Nephron progenitor cell (in vitro differentiated cells): Measurements from ENCODE around the gene JMJD8.

Experiments
- DNase-seq: peaks from one replicate; pipeline ENCODE4 v3.0.0; 2021
- H3K27ac Mint-ChIP-seq: 2 replicates; pipeline ENCODE4 v1.8.0; 2021; ENCODE audit warnings: mild to moderate bottlenecking, moderate library complexity, mixed read lengths
- H3K27me3 Mint-ChIP-seq: 2 replicates; pipeline ENCODE4 v1.8.0; 2021; ENCODE audit warnings: mild to moderate bottlenecking, low read depth, mixed read lengths; ENCODE audit not compliant: poor library complexity
- H3K36me3 Mint-ChIP-seq: 2 replicates; pipeline ENCODE4 v1.8.0; 2021; ENCODE audit warnings: low read depth, mixed read lengths
- H3K4me1 Mint-ChIP-seq: 2 replicates; pipeline ENCODE4 v1.8.0; 2021; ENCODE audit warnings: mixed read lengths
- H3K4me3 Mint-ChIP-seq: 2 replicates; pipeline ENCODE4 v1.8.0; 2021; ENCODE audit warnings: mild to moderate bottlenecking, moderate library complexity, mixed read lengths
- H3K9me3 Mint-ChIP-seq: 2 replicates; pipeline ENCODE4 v1.8.0; 2021; ENCODE audit warnings: mild to moderate bottlenecking, moderate library complexity, mixed read lengths
- TF ChIP-seq, protein P1 (sequence below): fragments of 200-600 bp; sonication (generic); IDR thresholded peaks from 2 replicates; pipeline ENCODE4 v1.5.0; 2021; ENCODE audit warnings: antibody characterized with exemption

JMJD8 gene

DNA sequence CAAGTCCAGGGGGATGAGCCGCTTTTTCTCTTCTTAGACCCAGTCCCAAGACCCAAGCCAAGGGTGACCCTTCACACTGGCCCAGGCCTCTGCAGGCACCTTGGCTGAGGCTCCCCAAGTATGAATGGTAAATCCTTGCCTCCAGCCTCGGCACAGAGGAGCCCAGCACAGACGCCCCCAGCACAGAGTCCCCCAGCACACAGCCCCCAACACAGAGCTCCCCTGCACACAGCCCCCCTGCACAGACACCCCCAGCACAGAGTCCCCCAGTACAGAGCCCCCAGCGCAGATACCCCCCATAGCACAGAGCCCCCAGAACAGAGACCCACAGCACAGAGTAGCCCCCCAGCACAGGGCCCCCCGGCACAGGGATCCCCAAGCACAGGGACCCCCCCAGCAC lies 43.5 kb downstream of the JMJD8 start:
- Mint-ChIP-seq H3K27me3 (peaks cover 24% of the 10 kb centered on the region), H3K36me3 (peaks cover 6% of the 10 kb centered on the region), H3K4me3 (peak overlapping the region; percentile 78), H3K27ac (no peak overlapping the region), H3K4me1 (peaks cover 52% of the 10 kb centered on the region), H3K9me3 (no peaks in the 10 kb centered on the region)
- no peak for DNase-seq
- TF ChIP-seq, protein P1, sequence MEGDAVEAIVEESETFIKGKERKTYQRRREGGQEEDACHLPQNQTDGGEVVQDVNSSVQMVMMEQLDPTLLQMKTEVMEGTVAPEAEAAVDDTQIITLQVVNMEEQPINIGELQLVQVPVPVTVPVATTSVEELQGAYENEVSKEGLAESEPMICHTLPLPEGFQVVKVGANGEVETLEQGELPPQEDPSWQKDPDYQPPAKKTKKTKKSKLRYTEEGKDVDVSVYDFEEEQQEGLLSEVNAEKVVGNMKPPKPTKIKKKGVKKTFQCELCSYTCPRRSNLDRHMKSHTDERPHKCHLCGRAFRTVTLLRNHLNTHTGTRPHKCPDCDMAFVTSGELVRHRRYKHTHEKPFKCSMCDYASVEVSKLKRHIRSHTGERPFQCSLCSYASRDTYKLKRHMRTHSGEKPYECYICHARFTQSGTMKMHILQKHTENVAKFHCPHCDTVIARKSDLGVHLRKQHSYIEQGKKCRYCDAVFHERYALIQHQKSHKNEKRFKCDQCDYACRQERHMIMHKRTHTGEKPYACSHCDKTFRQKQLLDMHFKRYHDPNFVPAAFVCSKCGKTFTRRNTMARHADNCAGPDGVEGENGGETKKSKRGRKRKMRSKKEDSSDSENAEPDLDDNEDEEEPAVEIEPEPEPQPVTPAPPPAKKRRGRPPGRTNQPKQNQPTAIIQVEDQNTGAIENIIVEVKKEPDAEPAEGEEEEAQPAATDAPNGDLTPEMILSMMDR = no peak

DNA sequence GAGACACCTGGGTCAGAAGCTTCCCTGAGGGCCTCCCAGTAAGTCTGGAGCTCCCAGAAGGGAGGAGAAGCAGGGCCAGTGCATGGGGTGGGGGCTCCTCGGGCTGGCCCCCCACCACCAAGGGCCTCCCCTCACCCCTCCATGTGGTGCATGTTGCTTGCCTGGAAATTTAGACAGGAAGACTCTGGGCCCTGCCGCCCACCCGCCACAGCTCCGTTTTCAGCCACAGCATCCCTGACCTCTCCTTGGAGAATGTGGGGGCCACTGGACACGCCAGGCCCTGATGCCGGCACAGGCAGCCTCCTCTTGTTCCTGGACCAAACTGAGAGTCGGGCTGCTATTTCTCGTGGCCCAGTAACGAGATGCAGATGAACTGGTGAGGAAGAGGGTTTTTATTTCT lies 45.3 kb downstream of the JMJD8 start:
- Mint-ChIP-seq H3K4me3 (peak overlapping the region; percentile 50), H3K9me3 (no peaks in the 10 kb centered on the region), H3K27ac (peak overlapping the region; percentile 36), H3K36me3 (no peaks in the 10 kb centered on the region), H3K27me3 (peaks cover 19% of the 10 kb centered on the region), H3K4me1 (peaks cover 49% of the 10 kb centered on the region)
- no peak for DNase-seq
- TF ChIP-seq, protein P1 = no peak

DNA sequence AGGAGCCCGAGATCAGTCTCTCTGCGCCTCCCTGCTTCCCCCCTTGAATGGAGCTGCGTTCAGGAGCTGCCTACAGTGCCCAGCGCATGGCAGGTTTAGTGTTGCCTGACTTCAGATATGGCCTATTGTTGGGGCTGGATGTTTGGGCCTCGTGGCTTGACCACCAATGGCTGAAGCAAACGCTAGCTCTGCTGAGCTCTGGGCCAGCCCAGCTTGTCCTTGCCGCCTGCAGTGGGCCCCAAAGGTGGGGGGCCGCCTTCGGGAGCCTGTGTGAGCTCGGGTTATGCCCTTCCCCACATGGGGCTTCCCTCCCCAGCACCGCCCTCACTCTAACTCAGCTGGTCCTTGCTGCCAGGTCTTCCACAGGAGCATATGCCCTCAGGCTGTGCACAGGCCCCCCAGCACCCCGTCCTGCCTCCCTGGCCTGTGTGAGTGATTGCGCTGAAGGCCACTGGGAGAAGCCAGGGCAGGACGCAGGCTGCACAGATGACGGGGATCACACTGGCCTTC lies 46.0 kb downstream of the JMJD8 start:
- Mint-ChIP-seq H3K27me3 (peaks cover 11% of the 10 kb centered on the region), H3K4me3 (peak overlapping the region; percentile 64), H3K4me1 (peaks cover 46% of the 10 kb centered on the region), H3K27ac (peak overlapping the region; percentile 75), H3K9me3 (no peaks in the 10 kb centered on the region), H3K36me3 (no peaks in the 10 kb centered on the region)
- no peak for DNase-seq
- TF ChIP-seq, protein P1 = no peak

DNA sequence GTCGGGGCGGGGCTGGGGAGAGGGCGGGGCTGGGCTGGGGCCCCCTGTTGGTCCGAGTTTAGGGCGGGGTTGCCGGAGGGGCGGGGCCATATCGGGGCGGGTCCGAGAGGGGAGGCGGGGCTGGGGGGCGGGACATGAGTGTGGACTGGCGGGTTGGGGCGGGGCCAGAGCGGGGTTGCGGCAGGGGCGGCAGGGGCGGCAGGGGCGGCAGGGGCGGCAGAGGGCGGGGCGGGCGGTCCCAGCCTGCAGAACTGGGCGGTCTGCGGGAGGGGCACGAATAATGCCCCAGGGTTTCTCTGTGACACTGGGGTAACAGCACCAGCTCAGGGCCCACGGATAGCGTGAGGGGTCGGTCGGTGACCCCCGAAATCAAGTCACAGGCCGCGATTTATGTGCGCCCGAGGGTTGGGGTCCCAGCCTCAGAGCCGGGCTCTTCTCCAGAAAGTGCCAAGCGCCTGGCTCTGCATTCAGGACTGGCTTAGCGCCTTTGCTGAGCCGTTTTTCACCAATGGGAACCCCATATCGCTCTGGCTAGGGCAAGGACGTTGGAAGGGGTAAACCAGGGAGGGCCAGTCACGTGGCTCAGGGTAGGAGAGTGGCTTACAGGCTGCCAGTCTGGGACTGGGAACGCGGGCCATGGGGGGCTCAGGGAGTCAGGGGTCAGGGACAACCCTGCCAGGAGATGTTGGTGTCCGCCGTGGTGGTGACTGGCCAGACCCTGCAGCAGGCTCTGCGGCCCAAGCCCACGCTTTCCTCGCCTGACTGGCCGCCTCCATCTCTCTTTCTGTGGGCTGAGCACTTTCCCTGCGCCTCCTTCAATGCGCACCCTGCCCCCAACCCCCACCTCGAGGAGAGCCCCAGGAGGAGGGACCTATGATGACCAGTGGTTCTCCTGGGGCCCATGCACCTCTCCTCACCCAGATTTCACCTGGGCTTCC lies 46.8 kb downstream of the JMJD8 start:
- H3K4me1 Mint-ChIP-seq = peaks cover 46% of the 10 kb centered on the region
- H3K36me3 Mint-ChIP-seq = no peaks in the 10 kb centered on the region
- TF ChIP-seq, protein P1 = no peak
- H3K4me3 Mint-ChIP-seq = peak overlapping the region; percentile 93
- H3K27me3 Mint-ChIP-seq = peaks cover 6% of the 10 kb centered on the region
- no peaks in the 10 kb centered on the region for H3K9me3 Mint-ChIP-seq
- DNase-seq = peak; percentile 96
- peak overlapping the region; percentile 61 for H3K27ac Mint-ChIP-seq

DNA sequence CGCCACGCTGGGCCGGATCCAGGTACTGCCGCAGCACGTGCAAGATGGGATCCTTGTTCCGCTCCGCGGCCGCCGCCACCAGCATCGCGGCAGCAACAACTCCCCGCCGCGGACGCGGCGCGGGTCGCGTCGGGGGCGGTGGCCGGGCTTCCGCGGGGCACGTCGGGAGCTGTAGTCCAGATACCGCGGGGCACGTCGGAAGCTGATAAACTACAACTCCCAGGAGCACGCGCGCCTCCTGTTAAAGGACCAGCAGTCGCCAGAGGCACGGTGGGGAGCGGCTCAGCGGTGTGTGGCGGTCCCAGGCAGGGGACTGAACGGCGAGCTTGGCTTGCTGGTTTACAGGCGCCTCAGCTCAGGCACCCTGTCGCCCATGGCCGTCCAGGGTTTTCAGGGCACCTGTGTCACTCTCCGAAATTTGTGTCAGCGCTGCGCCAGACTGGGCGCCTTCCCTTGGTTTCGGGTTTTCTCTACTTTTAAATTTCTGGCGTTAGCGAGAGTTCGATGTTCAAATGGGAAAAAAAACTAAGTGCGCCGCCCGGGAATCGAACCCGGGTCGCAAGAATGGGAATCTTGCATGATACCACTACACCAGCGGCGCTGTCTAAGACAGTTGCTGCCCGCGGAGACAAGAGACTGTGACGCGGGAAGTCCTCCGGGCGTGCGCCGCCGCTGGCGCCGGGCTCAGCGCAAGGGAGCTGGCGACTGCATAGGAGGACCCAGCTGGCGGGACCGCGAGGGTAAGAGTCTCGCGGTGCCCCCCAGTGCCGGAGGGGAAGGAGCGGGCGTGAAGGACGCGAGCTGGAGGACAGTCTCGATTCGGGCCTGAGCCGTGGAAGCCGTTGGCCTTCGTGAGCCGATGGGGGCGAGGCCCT lies 47.7 kb downstream of the JMJD8 start, which contains the start of gene METTL26:
Gene METTL26, minus strand, starts transcription at position 100 of the 875 bp plus-strand sequence. Its CDS starts 15 bp downstream, at position 85.
- H3K4me3 Mint-ChIP-seq = peak within 1 kb of the TSS; percentile 93
- H3K4me1 Mint-ChIP-seq = peaks cover 46% of the 10 kb centered on the region
- no peaks in the 10 kb centered on the region for H3K9me3 Mint-ChIP-seq
- TF ChIP-seq, protein P1 = no peak
- H3K27me3 Mint-ChIP-seq = peaks cover 6% of the 10 kb centered on the region
- no peaks in the 10 kb centered on the region for H3K36me3 Mint-ChIP-seq
- peak within 1 kb of the TSS; percentile 99 for H3K27ac Mint-ChIP-seq
- peak; percentile 92 for DNase-seq
